Mucosa of descending colon (tissue), 3 donors: ENCODE measurements around the gene KDM4B. TPM values are rescaled to one million over a fixed set of nuclear protein-coding genes. Genes with fewer than 3 reads are reported as not detected.

Source experiments
- ATAC-seq: fragments of 200-7000 bp; cut with Tn5 transposase; one replicate; pipeline ENCODE4 v1.9.1; 2020; ENCODE audit warnings: mild to moderate bottlenecking, moderate library complexity
- DNase-seq, 3 donors: peaks; one replicate each; pipeline ENCODE4 v3.0.0-alpha.2; 2020
- H3K36me3 ChIP-seq: fragments of 200-600 bp; one replicate; pipeline ENCODE4 v1.8.0; 2021; ENCODE audit warnings: low read depth, mild to moderate bottlenecking
- H3K4me1 ChIP-seq: fragments of 200-600 bp; one replicate; pipeline ENCODE4 v1.8.0; 2021; ENCODE audit warnings: low read depth, mild to moderate bottlenecking
- H3K4me3 ChIP-seq: fragments of 200-600 bp; one replicate; pipeline ENCODE4 v1.8.0; 2021; ENCODE audit warnings: mild to moderate bottlenecking
- H3K9me3 ChIP-seq: fragments of 200-600 bp; one replicate; pipeline ENCODE4 v1.8.0; 2021; ENCODE audit warnings: mild to moderate bottlenecking
- CTCF ChIP-seq: fragments of 200-600 bp; IDR thresholded peaks from one replicate; pipeline ENCODE4 v1.8.0; 2022; ENCODE audit warnings: antibody characterized with exemption, mild to moderate bottlenecking
- intact Hi-C, 2 donors: fragments of 100-400 bp; cut with DNase I in 1 of 2; cut with micrococcal nuclease in 1 of 2; formaldehyde crosslinking; loops; one replicate each; pipeline versions ENCODE4 v1.11.0 to v1.11.1; 2022; cut with DNase I, micrococcal nuclease
- total RNA-seq, 3 donors: library from RNA; stranded (reverse); fragmentation: NEBNext Ultra II Directional in 2 of 3; extraction: Animal tissue kit (Norgen Biotek cat#: 25700) in 2 of 3; gene quantifications; one replicate each; pipeline versions ENCODE4 v1.2.1 to v1.2.4, GENCODE V29; 2021 to 2023
- donor health status: DM: no; HTN: no; CAD: no; lungs with moderate emphysema.
- donor health status: DM: no; HTN: no; CAD: no.
- donor health status: DM: no; HTN: yes; CAD: no.

KDM4B gene
- total RNA-seq, 3 donors from 2014 or later = 42.7 to 53.8 (median 50.0) TPM

DNA sequence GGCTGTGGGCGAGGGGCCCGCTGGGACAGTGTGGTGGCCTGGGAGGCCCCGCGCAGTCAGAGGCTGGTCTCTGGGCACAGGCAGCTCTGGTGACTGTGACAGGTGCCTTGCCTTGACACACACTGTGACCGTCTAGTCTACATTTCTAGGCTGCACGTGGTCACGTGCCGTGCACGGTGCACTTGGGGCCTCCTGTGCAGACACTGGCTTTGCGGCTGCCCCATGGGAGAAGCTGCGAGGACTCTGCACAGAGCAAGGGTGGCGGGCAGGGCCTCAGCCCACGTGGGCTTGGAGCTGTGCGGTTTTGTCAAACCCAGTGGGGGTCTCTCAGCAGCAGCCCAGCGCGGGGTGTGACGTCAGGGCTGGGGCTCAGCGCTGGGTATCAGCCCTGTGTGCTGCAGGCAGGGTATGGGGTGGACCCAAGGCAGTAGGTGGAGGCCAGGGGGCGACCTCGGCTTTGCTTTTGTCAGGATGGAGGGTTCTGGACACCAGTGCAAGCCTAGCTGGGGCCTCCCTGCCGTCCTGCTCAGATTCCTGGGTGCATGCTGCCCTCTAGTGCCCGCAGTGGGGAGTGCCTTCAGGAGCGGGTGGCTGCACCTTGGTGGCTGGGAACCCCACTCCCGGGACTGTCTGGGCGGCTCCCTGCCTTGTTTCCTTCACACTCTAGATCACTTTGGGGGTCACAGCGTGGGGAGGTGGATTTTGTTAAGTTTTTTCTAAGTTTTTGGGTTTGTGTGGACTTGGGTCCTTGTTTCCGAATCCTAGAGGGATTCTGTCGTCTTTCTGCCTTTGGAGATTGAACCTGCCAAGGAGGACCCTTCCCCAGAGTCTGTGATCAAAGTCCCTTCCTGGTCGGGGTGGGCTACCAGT is 62.6 kb downstream of the KDM4B start:
- no peaks in the 10 kb centered on the region for H3K36me3 ChIP-seq
- H3K9me3 ChIP-seq = no peaks in the 10 kb centered on the region
- ATAC-seq (peak; percentile 95), DNase-seq (peak; percentile 82 to 89 (median 88))
- TF ChIP-seq CTCF = peak; percentile 93
- no peaks in the 10 kb centered on the region for H3K4me1 ChIP-seq
- H3K4me3 ChIP-seq = no peak overlapping the region
- intact Hi-C loops = loop anchor here (5.0 kb wide), 1 partner anchor 159 kb away; no protein-coding TSS in a partner anchor

- ATAC-seq (no peak), DNase-seq (no peak)
- Histone ChIP-seq H3K9me3 (no peaks in the 10 kb centered on the region), H3K36me3 (no peaks in the 10 kb centered on the region), H3K4me1 (no peaks in the 10 kb centered on the region), H3K4me3 (no peak overlapping the region)
- intact Hi-C loops = loop anchor here (5.0 kb wide), 1 partner anchor 160 kb away; no protein-coding TSS in a partner anchor
- TF ChIP-seq CTCF = no peak
These were observed 63.4 kb downstream of the KDM4B start for GRCh38 chr19:5032101-5032967.

DNA sequence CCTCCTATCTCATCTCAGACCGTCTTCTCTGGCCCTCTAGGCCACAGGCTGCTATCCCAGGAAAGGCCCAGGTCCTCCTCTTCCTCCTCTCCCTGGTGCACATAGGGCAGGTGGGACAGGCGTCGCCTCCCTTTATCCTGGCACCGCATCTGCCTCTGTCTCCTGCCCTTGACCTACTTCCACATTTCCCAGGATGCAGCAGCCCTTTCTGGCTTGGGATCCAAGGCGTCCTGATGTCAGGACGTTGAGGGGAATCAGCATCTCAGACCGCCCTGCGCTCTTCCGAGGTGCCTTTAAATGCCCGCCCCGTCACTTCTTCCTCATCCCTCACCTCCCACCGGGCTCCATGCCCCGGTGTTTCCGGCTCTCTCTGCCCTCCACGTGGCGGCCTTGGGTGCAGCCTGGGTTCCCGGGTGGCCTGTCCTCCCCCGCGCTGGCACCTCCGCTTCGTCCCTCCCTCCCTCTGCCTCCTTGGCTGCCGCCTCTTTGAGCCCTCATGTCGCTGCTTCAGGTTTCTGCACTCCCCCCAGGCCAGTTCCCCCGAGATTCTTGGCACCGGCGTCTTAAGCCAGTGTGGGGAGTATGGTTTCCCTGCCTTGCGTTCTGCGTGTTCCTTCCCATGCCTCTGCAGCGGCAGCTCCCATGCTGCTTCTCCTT is 66.3 kb downstream of the KDM4B start:
- H3K4me1 ChIP-seq = no peaks in the 10 kb centered on the region
- DNase-seq (no peak), ATAC-seq (no peak)
- peaks cover 6% of the 10 kb centered on the region for H3K36me3 ChIP-seq
- no peaks in the 10 kb centered on the region for H3K9me3 ChIP-seq
- no peak for TF ChIP-seq CTCF
- intact Hi-C loops = no loop called here
- no peak overlapping the region for H3K4me3 ChIP-seq

DNA sequence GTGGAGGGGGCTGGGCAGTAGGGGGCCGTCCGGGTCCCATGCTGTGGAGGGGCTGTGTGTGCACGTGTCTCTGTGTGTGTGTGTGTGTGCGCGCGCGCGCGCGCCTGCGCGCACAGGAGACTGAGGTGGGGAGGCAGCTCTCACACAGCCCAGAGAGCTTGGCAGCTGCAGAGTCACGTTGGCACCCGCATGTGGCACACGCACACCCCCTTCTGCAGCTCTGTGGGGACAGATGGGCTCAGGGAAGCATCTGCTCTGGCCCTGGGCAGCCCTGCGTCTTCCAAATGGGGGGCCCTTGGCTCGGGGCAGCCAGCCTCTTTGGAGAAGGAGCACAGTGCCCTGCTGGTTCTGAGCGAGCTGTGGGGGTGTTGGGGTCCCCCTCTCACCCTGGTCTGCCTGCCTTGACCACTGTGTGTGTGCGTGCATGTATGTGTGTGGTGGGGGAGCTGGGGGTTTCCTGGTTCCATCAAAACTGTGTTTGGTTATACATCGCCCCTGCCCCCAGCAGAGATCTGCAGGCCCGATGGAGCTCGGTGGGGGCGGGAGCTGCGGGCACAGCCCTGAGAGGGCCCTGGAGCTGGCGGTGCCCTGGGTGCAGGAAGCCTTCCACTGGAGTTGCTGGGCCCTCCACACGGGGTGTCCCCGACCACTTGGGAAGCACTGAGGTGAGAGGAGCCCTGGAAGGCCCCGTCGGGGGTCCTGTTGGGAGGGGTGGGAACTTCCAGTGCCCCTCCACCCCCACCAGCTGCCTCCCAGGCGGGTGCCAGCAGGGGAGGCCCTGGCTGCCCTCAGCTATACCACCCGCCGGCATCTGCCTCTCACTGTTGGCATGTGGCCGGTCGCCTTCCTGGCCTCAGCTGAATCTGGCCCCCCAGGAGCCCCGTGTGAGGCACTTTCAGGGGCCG is 67.1 kb downstream of the KDM4B start:
- H3K4me3 ChIP-seq = no peak overlapping the region
- ATAC-seq (no peak), DNase-seq (no peak)
- H3K36me3 ChIP-seq = peaks cover 8% of the 10 kb centered on the region
- H3K9me3 ChIP-seq = no peaks in the 10 kb centered on the region
- intact Hi-C loops = no loop called here
- TF ChIP-seq CTCF = no peak
- no peaks in the 10 kb centered on the region for H3K4me1 ChIP-seq
